ENCODE measurements around the gene NT5C1A.

NT5C1A gene

GRCh38 chr1:39633422-39633821, 38.5 kb downstream of the NT5C1A start:
- DNase-seq = no peak

- DNase-seq = no peak
Observed at GRCh38 chr1:39632682-39633417, 39.1 kb downstream of the NT5C1A start.

GRCh38 chr1:39632323-39632681, 39.6 kb downstream of the NT5C1A start:
- DNase-seq = no peak

GRCh38 chr1:39631361-39632322, 40.3 kb downstream of the NT5C1A start:
- DNase-seq = no peak

GRCh38 chr1:39628807-39629350, 43.0 kb downstream of the NT5C1A start:
- DNase-seq = no peak

GRCh38 chr1:39626646-39627045, 45.3 kb downstream of the NT5C1A start:
- DNase-seq = no peak

- DNase-seq = no peak
Observed at GRCh38 chr1:39625462-39626273, 46.2 kb downstream of the NT5C1A start.

GRCh38 chr1:39625009-39625408, 46.9 kb downstream of the NT5C1A start:
- no peak for DNase-seq

- DNase-seq = no peak
Observed at GRCh38 chr1:39623053-39623452, 48.9 kb downstream of the NT5C1A start.

- DNase-seq = no peak
Observed at GRCh38 chr1:39622427-39622826, 49.5 kb downstream of the NT5C1A start.

GRCh38 chr1:39620659-39621165, 51.2 kb downstream of the NT5C1A start:
- DNase-seq = no peak

- DNase-seq = no peak
Observed at GRCh38 chr1:39617488-39618049, 54.3 kb downstream of the NT5C1A start.

- no peak for DNase-seq
Observed at GRCh38 chr1:39615086-39615673, 56.7 kb downstream of the NT5C1A start.

GRCh38 chr1:39614488-39614887, 57.4 kb downstream of the NT5C1A start:
- no peak for DNase-seq

- DNase-seq = no peak
Observed at GRCh38 chr1:39613250-39613649, 58.7 kb downstream of the NT5C1A start.

GRCh38 chr1:39609618-39610331, 62.1 kb downstream of the NT5C1A start:
- peak; percentile 65 for DNase-seq

Data from activated CD4-positive, alpha-beta T cell treated with anti-CD3 and anti-CD28 coated beads for 1 hour (primary cell).